B cell (primary cell): ENCODE data around the gene IL11. TPM values are rescaled to one million over a fixed set of nuclear protein-coding genes. Genes with fewer than 3 reads are reported as not detected.

ENCODE experiments used
- ATAC-seq: fragments of 200-7000 bp; cut with Tn5 transposase; one replicate; pipeline ENCODE4 v1.10.0; 2021; ENCODE audit warnings: low read depth, mild to moderate bottlenecking, moderate number of reproducible peaks, moderate library complexity
- CTCF ChIA-PET: fragments of 350-600 bp; sonication (Branson Sonifier 250); formaldehyde crosslinking; loops from one replicate; lab custom pipeline; 2021; ENCODE audit warnings: antibody characterized with exemption, inconsistent platforms; lab: Charles Lee
- POLR2A ChIA-PET: fragments of 350-600 bp; sonication (Branson Sonifier 250); formaldehyde crosslinking; loops from one replicate; lab custom pipeline; 2021; ENCODE audit warnings: antibody characterized with exemption; lab: Charles Lee
- DNase-seq: peaks from one replicate; pipeline ENCODE4 v3.0.0; 2013
- H2AFZ ChIP-seq: 2 replicates; pipeline ENCODE4 v1.6.1; 2012; ENCODE audit warnings: mild to moderate bottlenecking, low read depth, low read length; ENCODE audit not compliant: insufficient read depth, poor library complexity, severe bottlenecking
- H3K27ac ChIP-seq, 2 donors: 1 replicate in 1 of 2; 2 replicates in 1 of 2; pipeline ENCODE4 v1.5.1; 2012 to 2013; ENCODE audit warnings: low read length in 2 of 2, mild to moderate bottlenecking in 2 of 2, moderate library complexity in 1 of 2
- H3K27me3 ChIP-seq, 4 experiments: fragments of 200-600 bp in 1 of 4; sonication (generic) in 1 of 4; replicated peaks in 1 of 4; 1 replicate in 2 of 4; 2 replicates in 2 of 4; pipeline versions ENCODE4 v1.6.1 to v1.7.0; 2013 to 2016; ENCODE audit warnings: low read length in 3 of 4, mild to moderate bottlenecking in 2 of 4, mixed read lengths in 1 of 4, moderate library complexity in 1 of 4; ENCODE audit not compliant: insufficient read depth in 4 of 4, control insufficient read depth in 3 of 4; ENCODE audit errors: control extremely low read depth in 1 of 4
- H3K36me3 ChIP-seq, 2 experiments: replicated peaks in 1 of 2; 1 replicate in 1 of 2; 2 replicates in 1 of 2; pipeline versions ENCODE4 v1.6.1 to v1.7.1; 2013; ENCODE audit warnings: low read length in 1 of 2; ENCODE audit not compliant: insufficient read depth in 2 of 2, control insufficient read depth in 1 of 2; ENCODE audit errors: control extremely low read depth in 1 of 2, extremely low read depth in 1 of 2
- H3K4me1 ChIP-seq, 2 donors: fragments of 200-600 bp in 1 of 2; sonication (generic) in 1 of 2; 1 replicate in 1 of 2; 2 replicates in 1 of 2; pipeline versions ENCODE4 v1.5.1 to v1.6.1; 2013 to 2017; ENCODE audit warnings: low read length in 2 of 2; ENCODE audit not compliant: control insufficient read depth in 2 of 2, insufficient read depth in 2 of 2
- H3K4me2 ChIP-seq: replicated peaks from 2 replicates; pipeline ENCODE3; 2012; ENCODE audit warnings: mild to moderate bottlenecking, low read depth, low read length; ENCODE audit not compliant: poor library complexity, severe bottlenecking
- H3K4me3 ChIP-seq, 5 experiments: fragments of 200-600 bp in 1 of 5; sonication (generic) in 1 of 5; 1 replicate in 3 of 5; 2 replicates in 2 of 5; pipeline versions ENCODE4 v1.5.1 to v1.7.0; 2011 to 2016; ENCODE audit warnings: low read length in 4 of 5, mild to moderate bottlenecking in 4 of 5, low read depth in 2 of 5, control low read depth in 1 of 5, moderate library complexity in 1 of 5; ENCODE audit not compliant: insufficient read depth in 1 of 5; ENCODE audit errors: control extremely low read depth in 1 of 5, extremely low read depth in 1 of 5
- H3K79me2 ChIP-seq: fragments of 200-600 bp; sonication (generic); one replicate; pipeline ENCODE4 v1.6.0; 2016; ENCODE audit warnings: low read length; ENCODE audit not compliant: control insufficient read depth, insufficient read depth
- H3K9ac ChIP-seq: fragments of 200-600 bp; sonication (generic); 2 replicates; pipeline ENCODE4 v1.6.1; 2017; ENCODE audit warnings: mild to moderate bottlenecking, low read length, moderate library complexity
- H3K9me3 ChIP-seq, 3 donors: one replicate each; pipeline versions ENCODE4 v1.6.1 to v1.7.1; 2013; ENCODE audit warnings: low read length in 2 of 3; ENCODE audit not compliant: control insufficient read depth in 2 of 3, insufficient read depth in 1 of 3; ENCODE audit errors: control extremely low read depth in 1 of 3
- H4K20me1 ChIP-seq: 2 replicates; pipeline ENCODE4 v1.6.0; 2012; ENCODE audit warnings: mild to moderate bottlenecking, low read length; ENCODE audit not compliant: insufficient read depth, control insufficient read depth, poor library complexity, severe bottlenecking
- H3K27ac Mint-ChIP-seq: one replicate; pipeline ENCODE4 v1.8.0; 2021; ENCODE audit warnings: mixed read lengths
- H3K27me3 Mint-ChIP-seq: one replicate; pipeline ENCODE4 v1.8.0; 2021; ENCODE audit warnings: mixed read lengths
- H3K4me1 Mint-ChIP-seq: one replicate; pipeline ENCODE4 v1.8.0; 2021; ENCODE audit warnings: mixed read lengths
- H3K4me3 Mint-ChIP-seq: one replicate; pipeline ENCODE4 v1.8.0; 2021; ENCODE audit warnings: mixed read lengths
- H3K9me3 Mint-ChIP-seq: one replicate; pipeline ENCODE4 v1.8.0; 2022; ENCODE audit warnings: mixed read lengths; ENCODE audit not compliant: insufficient read depth
- EZH2 ChIP-seq: IDR thresholded peaks from 2 replicates; pipeline ENCODE4 v1.6.1; 2012; ENCODE audit warnings: borderline replicate concordance, low read depth, mild to moderate bottlenecking, moderate library complexity, low read length; ENCODE audit not compliant: insufficient read depth, poor library complexity, severe bottlenecking
- WGBS: methylation state at CpG from one replicate; pipeline ENCODE4 v1.1.5; 2013; ENCODE audit warnings: missing lambda C conversion rate; ENCODE audit not compliant: insufficient coverage; 5-methylcytosine and 5-hydroxymethylcytosine counted together
- intact Hi-C: fragments of 100-400 bp; cut with micrococcal nuclease; formaldehyde crosslinking; loops from one replicate; pipeline ENCODE4 v1.10.0; 2022
- polyA plus RNA-seq: library from polyadenylated mRNA; depleted of rRNA; stranded (reverse); fragments of >200 nt; gene quantifications from 2 replicates; pipeline ENCODE4 v1.2.3, GENCODE V29; 2012
- total RNA-seq, 2 donors: library from RNA; stranded (reverse); fragments of 120-200 nt in 1 of 2; gene quantifications; 1 replicate in 1 of 2; 2 replicates in 1 of 2; pipeline versions ENCODE4 v1.2.3 to v1.2.4, GENCODE V29; 2013 to 2022
- TF ChIP-seq, protein P1 (sequence below): fragments of 200-600 bp; IDR thresholded peaks from one replicate; pipeline ENCODE4 v1.8.0; 2022; ENCODE audit warnings: antibody characterized with exemption, mild to moderate bottlenecking

The IL11 gene
- total and polyA plus RNA-seq, 2 donors (not counting 1 experiment from before 2014, with no cell fraction given): not detected

DNA sequence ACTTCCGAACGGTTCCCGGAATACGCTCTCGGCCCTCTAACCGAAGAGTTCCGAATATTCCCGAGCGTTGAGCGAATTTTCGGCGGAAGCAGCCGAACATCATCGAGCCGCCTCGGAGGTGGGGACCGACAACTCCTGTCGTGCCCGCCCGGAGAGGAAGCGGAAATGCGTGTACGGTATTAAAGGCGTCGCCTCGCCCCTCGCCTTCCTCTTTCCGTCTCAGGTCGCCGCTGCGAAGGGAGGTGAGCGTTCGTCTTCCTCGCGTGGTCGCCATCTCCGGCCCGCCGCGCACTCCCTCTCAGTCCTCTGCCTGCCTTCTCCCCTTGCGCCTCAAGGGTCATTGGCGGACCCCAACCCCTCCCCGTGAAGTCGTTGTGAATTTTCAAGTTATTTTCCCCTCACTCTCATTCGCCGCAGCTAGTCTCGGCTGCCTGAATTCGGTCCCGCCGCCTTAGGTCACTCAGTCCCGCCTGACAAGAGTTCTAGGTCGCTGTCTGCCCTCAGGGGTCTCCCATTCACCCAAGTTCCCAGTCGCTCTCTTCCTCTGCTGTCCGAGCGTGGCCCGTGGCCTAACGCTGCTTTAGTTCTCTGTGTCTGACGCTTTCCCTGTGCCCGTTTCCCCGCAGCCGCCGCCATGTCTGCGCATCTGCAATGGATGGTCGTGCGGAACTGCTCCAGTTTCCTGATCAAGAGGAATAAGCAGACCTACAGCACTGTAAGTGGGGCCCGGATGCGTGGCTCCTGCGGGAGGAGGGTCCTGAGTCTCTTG, 15.6 kb upstream of the IL11 start, which contains the start of gene RPL28:
RPL28 (plus strand) TSS at position 209 of the 769 bp plus-strand sequence; CDS start at position 635, 426 bp downstream.
- POLR2A ChIA-PET: interaction anchor here (1.1 to 1.3 kb wide), 2 partner anchors 21 to 132 kb away, joined by 3 to 7 read pairs; partner anchors contain the start of gene UBE2S

More for the DNA sequence above, 15.6 kb upstream of the IL11 start, which contains the start of gene RPL28:
- Mint-ChIP-seq H3K27ac (peak within 1 kb of the TSS; percentile 100), H3K4me1 (peaks cover 68% of the 10 kb centered on the region), H3K4me3 (peak within 1 kb of the TSS; percentile 100), H3K9me3 (no peaks in the 10 kb centered on the region), H3K27me3 (no peaks in the 10 kb centered on the region)
- CTCF ChIA-PET: no interaction called here
- intact Hi-C loops: loop anchor here (1.0 kb wide), 5 partner anchors 22 to 269 kb away; partner anchors contain the start of genes KMT5C, PPP1R12C and PPP6R1
- H2AFZ ChIP-seq: peak within 1 kb of the TSS; percentile 88
- no peaks in the 10 kb centered on the region for H3K9me3 ChIP-seq
- H3K27ac ChIP-seq: peak within 1 kb of the TSS; percentile 96
- peak within 1 kb of the TSS; percentile 96 for H3K9ac ChIP-seq
- H3K36me3 ChIP-seq: peaks cover 3 to 41% of the 10 kb centered on the region in 2 experiments
- DNase-seq: peak; percentile 99
- H3K27me3 ChIP-seq: no peaks in the 10 kb centered on the region
- H4K20me1 ChIP-seq: peaks cover 56% of the 10 kb centered on the region
- TF ChIP-seq, protein P1, sequence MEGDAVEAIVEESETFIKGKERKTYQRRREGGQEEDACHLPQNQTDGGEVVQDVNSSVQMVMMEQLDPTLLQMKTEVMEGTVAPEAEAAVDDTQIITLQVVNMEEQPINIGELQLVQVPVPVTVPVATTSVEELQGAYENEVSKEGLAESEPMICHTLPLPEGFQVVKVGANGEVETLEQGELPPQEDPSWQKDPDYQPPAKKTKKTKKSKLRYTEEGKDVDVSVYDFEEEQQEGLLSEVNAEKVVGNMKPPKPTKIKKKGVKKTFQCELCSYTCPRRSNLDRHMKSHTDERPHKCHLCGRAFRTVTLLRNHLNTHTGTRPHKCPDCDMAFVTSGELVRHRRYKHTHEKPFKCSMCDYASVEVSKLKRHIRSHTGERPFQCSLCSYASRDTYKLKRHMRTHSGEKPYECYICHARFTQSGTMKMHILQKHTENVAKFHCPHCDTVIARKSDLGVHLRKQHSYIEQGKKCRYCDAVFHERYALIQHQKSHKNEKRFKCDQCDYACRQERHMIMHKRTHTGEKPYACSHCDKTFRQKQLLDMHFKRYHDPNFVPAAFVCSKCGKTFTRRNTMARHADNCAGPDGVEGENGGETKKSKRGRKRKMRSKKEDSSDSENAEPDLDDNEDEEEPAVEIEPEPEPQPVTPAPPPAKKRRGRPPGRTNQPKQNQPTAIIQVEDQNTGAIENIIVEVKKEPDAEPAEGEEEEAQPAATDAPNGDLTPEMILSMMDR: no peak
- no peak for TF ChIP-seq EZH2
- peaks cover 40 to 57% of the 10 kb centered on the region in 2 donors for H3K4me1 ChIP-seq
- ATAC-seq: peak; percentile 81
- peak within 1 kb of the TSS; percentile 85 to 99 (median 97) for H3K4me3 ChIP-seq
- WGBS: under 1% methylated on average over 68 of the region's 68 CpGs
- H3K4me2 ChIP-seq: peak within 1 kb of the TSS; percentile 74
- peaks cover 46% of the 10 kb centered on the region for H3K79me2 ChIP-seq
